H9 (cell line): ENCODE results near the gene OSBPL1A. TPM values are rescaled to one million over a fixed set of nuclear protein-coding genes. Genes with fewer than 3 reads are reported as not detected.

Experiments used
- DNase-seq: peaks from one replicate; pipeline ENCODE4 v3.0.0-alpha.2; 2017
- H2AFZ ChIP-seq: one replicate; pipeline ENCODE4 v1.6.1; 2013; ENCODE audit warnings: mild to moderate bottlenecking, low read length, control low read depth, moderate library complexity
- H2AK5ac ChIP-seq: 2 replicates; pipeline ENCODE4 v1.6.1; 2013; ENCODE audit warnings: low read length, control low read depth, mixed read lengths; ENCODE audit not compliant: insufficient read length
- H2BK120ac ChIP-seq: one replicate; pipeline ENCODE4 v1.6.1; 2013; ENCODE audit warnings: low read depth, mild to moderate bottlenecking, low read length, control low read depth, inconsistent platforms; ENCODE audit not compliant: poor library complexity, severe bottlenecking
- H2BK12ac ChIP-seq: 2 replicates; pipeline ENCODE4 v1.6.1; 2013; ENCODE audit warnings: low read length, control low read depth, mixed read lengths, low read depth; ENCODE audit not compliant: insufficient read length
- H2BK15ac ChIP-seq: 2 replicates; pipeline ENCODE4 v1.6.1; 2013; ENCODE audit warnings: low read depth, low read length, control low read depth
- H2BK20ac ChIP-seq: one replicate; pipeline ENCODE4 v1.6.1; 2013; ENCODE audit warnings: low read depth, mild to moderate bottlenecking, low read length, control low read depth, inconsistent platforms; ENCODE audit not compliant: poor library complexity, severe bottlenecking
- H2BK5ac ChIP-seq: 2 replicates; pipeline ENCODE4 v1.6.1; 2013; ENCODE audit warnings: low read length, control low read depth, mixed read lengths; ENCODE audit not compliant: insufficient read length
- H3K14ac ChIP-seq: 2 replicates; pipeline ENCODE4 v1.6.1; 2013; ENCODE audit warnings: low read length, control low read depth; ENCODE audit not compliant: insufficient read depth
- H3K18ac ChIP-seq: 2 replicates; pipeline ENCODE4 v1.6.1; 2013; ENCODE audit warnings: low read depth, mild to moderate bottlenecking, mixed read lengths, low read length, control low read depth; ENCODE audit not compliant: insufficient read length
- H3K23ac ChIP-seq: 2 replicates; pipeline ENCODE4 v1.6.1; 2013; ENCODE audit warnings: low read length, control low read depth, mixed read lengths, low read depth; ENCODE audit not compliant: insufficient read length
- H3K23me2 ChIP-seq: 2 replicates; pipeline ENCODE4 v1.6.1; 2013; ENCODE audit warnings: low read depth, mild to moderate bottlenecking, mixed read lengths, low read length, control low read depth; ENCODE audit not compliant: insufficient read length, poor library complexity, severe bottlenecking
- H3K27ac ChIP-seq: 2 replicates; pipeline ENCODE4 v1.5.1; 2013; ENCODE audit warnings: low read length, control low read depth, mixed read lengths, low read depth; ENCODE audit not compliant: insufficient read length
- H3K27me3 ChIP-seq: 2 replicates; pipeline ENCODE4 v1.6.1; 2013; ENCODE audit warnings: low read length, control low read depth, inconsistent platforms; ENCODE audit not compliant: insufficient read depth
- H3K4ac ChIP-seq: 2 replicates; pipeline ENCODE4 v1.6.1; 2013; ENCODE audit warnings: low read depth, mild to moderate bottlenecking, control low read depth, inconsistent platforms, low read length, moderate library complexity
- H3K4me1 ChIP-seq: 2 replicates; pipeline ENCODE4 v1.6.1; 2013; ENCODE audit warnings: low read length, control low read depth, inconsistent platforms; ENCODE audit not compliant: insufficient read depth
- H3K4me2 ChIP-seq: 2 replicates; pipeline ENCODE4 v1.6.1; 2013; ENCODE audit warnings: low read length, control low read depth, mixed read lengths; ENCODE audit not compliant: insufficient read length, insufficient read depth
- H3K56ac ChIP-seq: 2 replicates; pipeline ENCODE4 v1.6.1; 2013; ENCODE audit warnings: low read depth, mild to moderate bottlenecking, mixed read lengths, low read length, control low read depth; ENCODE audit not compliant: insufficient read length
- H3K79me1 ChIP-seq: 2 replicates; pipeline ENCODE4 v1.6.1; 2013; ENCODE audit warnings: low read depth, mild to moderate bottlenecking, moderate library complexity, low read length, control low read depth, inconsistent platforms; ENCODE audit not compliant: insufficient read depth, poor library complexity, severe bottlenecking
- H3K79me2 ChIP-seq: 2 replicates; pipeline ENCODE4 v1.6.1; 2013; ENCODE audit warnings: low read length, control low read depth, inconsistent platforms; ENCODE audit not compliant: insufficient read depth
- H3K9ac ChIP-seq: 2 replicates; pipeline ENCODE4 v1.6.1; 2013; ENCODE audit warnings: low read length, control low read depth, mixed read lengths; ENCODE audit not compliant: insufficient read length; ENCODE audit errors: extremely low read depth
- H3K9me3 ChIP-seq: one replicate; pipeline ENCODE4 v1.6.1; 2013; ENCODE audit warnings: low read depth, low read length, inconsistent platforms; ENCODE audit not compliant: control insufficient read depth
- H3T11ph ChIP-seq: one replicate; pipeline ENCODE4 v1.6.1; 2013; ENCODE audit warnings: mild to moderate bottlenecking, low read length, control low read depth, inconsistent platforms
- H4K20me1 ChIP-seq: one replicate; pipeline ENCODE4 v1.6.1; 2013; ENCODE audit not compliant: control insufficient read depth, insufficient read length, insufficient read depth
- H4K5ac ChIP-seq: 2 replicates; pipeline ENCODE4 v1.6.1; 2013; ENCODE audit warnings: low read depth, mild to moderate bottlenecking, mixed read lengths, low read length, control low read depth; ENCODE audit not compliant: insufficient read length
- H4K8ac ChIP-seq: replicated peaks from 2 replicates; pipeline ENCODE4 v1.6.1; 2013; ENCODE audit warnings: low read length, control low read depth, mixed read lengths, low read depth; ENCODE audit not compliant: insufficient read length
- H4K91ac ChIP-seq: 2 replicates; pipeline ENCODE4 v1.6.1; 2013; ENCODE audit warnings: low read depth, mild to moderate bottlenecking, moderate library complexity, mixed read lengths, low read length, control low read depth; ENCODE audit not compliant: insufficient read length
- H3K27ac Mint-ChIP-seq, 3 experiments: 2 replicates in 2 of 3; 3 replicates in 1 of 3; pipeline ENCODE4 v1.8.0; 2020 to 2021; ENCODE audit warnings: mixed read lengths in 3 of 3, mild to moderate bottlenecking in 1 of 3, moderate library complexity in 1 of 3
- H3K27me3 Mint-ChIP-seq: 2 replicates; pipeline ENCODE4 v1.8.0; 2021; ENCODE audit warnings: low read depth, mild to moderate bottlenecking, moderate library complexity, mixed read lengths
- H3K36me3 Mint-ChIP-seq, 3 experiments: 2 replicates in 2 of 3; 3 replicates in 1 of 3; pipeline ENCODE4 v1.8.0; 2020 to 2021; ENCODE audit warnings: low read depth in 3 of 3, mixed read lengths in 3 of 3; ENCODE audit not compliant: insufficient read depth in 1 of 3
- H3K4me1 Mint-ChIP-seq, 2 experiments: 2 replicates each; pipeline ENCODE4 v1.8.0; 2020; ENCODE audit warnings: mixed read lengths in 2 of 2
- H3K4me3 Mint-ChIP-seq, 2 experiments: 2 replicates in 1 of 2; 3 replicates in 1 of 2; pipeline ENCODE4 v1.8.0; 2020 to 2021; ENCODE audit warnings: mild to moderate bottlenecking in 2 of 2, mixed read lengths in 2 of 2, moderate library complexity in 1 of 2
- H3K9me3 Mint-ChIP-seq, 2 experiments: 2 replicates in 1 of 2; 3 replicates in 1 of 2; pipeline ENCODE4 v1.8.0; 2020; ENCODE audit warnings: mild to moderate bottlenecking in 2 of 2, mixed read lengths in 2 of 2, moderate library complexity in 1 of 2
- WGBS: extraction: QIAGEN DNeasy Blood & Tissue Kit; methylation state at CpG from one replicate; pipeline ENCODE4 v1.1.7; 2013; ENCODE audit warnings: missing lambda C conversion rate, low lambda C conversion rate, mixed read lengths; ENCODE audit not compliant: insufficient read length; ENCODE audit errors: extremely low coverage; 5-methylcytosine and 5-hydroxymethylcytosine counted together
- total RNA-seq: library from RNA; stranded (reverse); gene quantifications from 2 replicates; pipeline ENCODE4 v1.2.1, GENCODE V29; 2021
- TF ChIP-seq, protein P1 (sequence below): fragments of 200-600 bp; sonication (generic); conservative IDR thresholded peaks from 3 replicates; pipeline ENCODE4 v1.8.0; 2021; ENCODE audit warnings: antibody characterized with exemption, mild to moderate bottlenecking

Gene OSBPL1A
- total RNA-seq, 1 experiment from 2014 or later: 33.9 TPM

GRCh38 chr18:24140697-24141096, 256.9 kb downstream of the OSBPL1A start:
- H3K4me1 ChIP-seq: peaks cover 7% of the 10 kb centered on the region; the same call in 1 of the 2 replicates
- no peak overlapping the region for H3K56ac ChIP-seq
- no peak overlapping the region for H4K5ac ChIP-seq
- H3K79me1 ChIP-seq: no peaks in the 10 kb centered on the region
- no peak overlapping the region for H4K91ac ChIP-seq
- H4K20me1 ChIP-seq: no peaks in the 10 kb centered on the region
- TF ChIP-seq, protein P1, sequence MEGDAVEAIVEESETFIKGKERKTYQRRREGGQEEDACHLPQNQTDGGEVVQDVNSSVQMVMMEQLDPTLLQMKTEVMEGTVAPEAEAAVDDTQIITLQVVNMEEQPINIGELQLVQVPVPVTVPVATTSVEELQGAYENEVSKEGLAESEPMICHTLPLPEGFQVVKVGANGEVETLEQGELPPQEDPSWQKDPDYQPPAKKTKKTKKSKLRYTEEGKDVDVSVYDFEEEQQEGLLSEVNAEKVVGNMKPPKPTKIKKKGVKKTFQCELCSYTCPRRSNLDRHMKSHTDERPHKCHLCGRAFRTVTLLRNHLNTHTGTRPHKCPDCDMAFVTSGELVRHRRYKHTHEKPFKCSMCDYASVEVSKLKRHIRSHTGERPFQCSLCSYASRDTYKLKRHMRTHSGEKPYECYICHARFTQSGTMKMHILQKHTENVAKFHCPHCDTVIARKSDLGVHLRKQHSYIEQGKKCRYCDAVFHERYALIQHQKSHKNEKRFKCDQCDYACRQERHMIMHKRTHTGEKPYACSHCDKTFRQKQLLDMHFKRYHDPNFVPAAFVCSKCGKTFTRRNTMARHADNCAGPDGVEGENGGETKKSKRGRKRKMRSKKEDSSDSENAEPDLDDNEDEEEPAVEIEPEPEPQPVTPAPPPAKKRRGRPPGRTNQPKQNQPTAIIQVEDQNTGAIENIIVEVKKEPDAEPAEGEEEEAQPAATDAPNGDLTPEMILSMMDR: no peak
- H2BK5ac ChIP-seq: no peak overlapping the region
- no peaks in the 10 kb centered on the region for H3K27me3 ChIP-seq
- peaks cover 2 to 4% of the 10 kb centered on the region in 2 experiments; a peak in 3 of 5 replicates for H3K9me3 Mint-ChIP-seq
- no peak overlapping the region for H3K18ac ChIP-seq
- H2AK5ac ChIP-seq: no peak overlapping the region
- no peak overlapping the region for H3K9ac ChIP-seq
- H3K23ac ChIP-seq: no peak overlapping the region
- no peak overlapping the region for H2BK120ac ChIP-seq
- no peak overlapping the region for H3K27ac ChIP-seq
- H3K4me2 ChIP-seq: no peak overlapping the region
- H3K27me3 Mint-ChIP-seq: no peaks in the 10 kb centered on the region
- no peak overlapping the region for H3K14ac ChIP-seq
- no peaks in the 10 kb centered on the region for H3K9me3 ChIP-seq
- no peaks in the 10 kb centered on the region for H3K79me2 ChIP-seq
- no peak overlapping the region for H3K27ac Mint-ChIP-seq
- H2BK15ac ChIP-seq: no peak overlapping the region
- H3T11ph ChIP-seq: no peak overlapping the region
- H2BK20ac ChIP-seq: no peak overlapping the region
- H4K8ac ChIP-seq: no peak overlapping the region
- peaks cover 3% of the 10 kb centered on the region for H3K23me2 ChIP-seq
- no CpG with 5 or more reads among the region's 2 CpGs for WGBS
- no peak overlapping the region for H3K4ac ChIP-seq
- no peak for DNase-seq
- H3K4me3 Mint-ChIP-seq: peak overlapping the region in 1 of 2 experiments; percentile 28; a peak in 1 of 5 replicates
- peaks cover 25 to 30% of the 10 kb centered on the region in 2 experiments for H3K4me1 Mint-ChIP-seq
- no peak overlapping the region for H2BK12ac ChIP-seq
- peaks cover 2 to 22% (median 15%) of the 10 kb centered on the region in 3 experiments; a peak in 6 of 7 replicates for H3K36me3 Mint-ChIP-seq
- H2AFZ ChIP-seq: no peak overlapping the region
